A549 (cell line): Measurements from ENCODE around the gene SH3RF3. TPM values are rescaled to one million over a fixed set of nuclear protein-coding genes. Genes with fewer than 3 reads are reported as not detected.

ENCODE experiments used
- ATAC-seq, 2 experiments: fragments of 200-7000 bp in 1 of 2; fragments of >200 bp in 1 of 2; cut with Nextera tagmentation in 1 of 2; cut with Tn5 transposase in 1 of 2; 3 replicates each; pipeline versions ENCODE4 v1.8.0 to v1.9.1; 2018 to 2020; ENCODE audit warnings: mild to moderate bottlenecking in 1 of 2, moderate library complexity in 1 of 2
- CTCF ChIA-PET: fragments of 300-600 bp; sonication (Branson Sonifier 250); formaldehyde crosslinking; extraction: SDS; loops from one replicate; lab custom pipeline; 2021; ENCODE audit warnings: antibody characterized with exemption, inconsistent platforms; lab: Yijun Ruan, JAX
- POLR2A ChIA-PET: fragments of 350-600 bp; formaldehyde crosslinking; extraction: SDS; loops from one replicate; lab custom pipeline; 2021; ENCODE audit warnings: antibody characterized with exemption, inconsistent platforms; lab: Yijun Ruan, JAX
- DNase-seq, 2 experiments: peaks; one replicate each; pipeline versions ENCODE4 v3.0.0 to v3.0.0-alpha.2; 2011 to 2016; ENCODE audit warnings: low read depth in 1 of 2, low spot score in 1 of 2
- FAIRE-seq: peaks from 2 replicates; lab custom pipeline; 2011; peaks lifted over from hg19 to GRCh38; lab: Jason Lieb, UNC
- H3K27ac ChIP-seq, 2 experiments: fragments of >200 bp; sonication (Bioruptor Twin); formaldehyde crosslinking; 3 replicates each; pipeline ENCODE4 v1.5.1; 2016 to 2017
- H3K4me1 ChIP-seq: fragments of >200 bp; sonication (Bioruptor Twin); formaldehyde crosslinking; 3 replicates; pipeline ENCODE4 v1.6.1; 2016
- H3K4me2 ChIP-seq: fragments of >200 bp; sonication (Bioruptor Twin); formaldehyde crosslinking; 3 replicates; pipeline ENCODE4 v1.6.1; 2016
- H3K4me3 ChIP-seq: fragments of >200 bp; sonication (Bioruptor Twin); formaldehyde crosslinking; 3 replicates; pipeline ENCODE4 v1.5.1; 2016
- H3K9me3 ChIP-seq: fragments of >200 bp; sonication (Bioruptor Twin); formaldehyde crosslinking; 3 replicates; pipeline ENCODE4 v1.6.1; 2016
- BCL3 ChIP-seq: fragments of >200 bp; sonication (Bioruptor Twin); formaldehyde crosslinking; IDR thresholded peaks from 3 replicates; pipeline ENCODE4 v1.6.1; 2016
- BHLHE40 ChIP-seq: IDR thresholded peaks from 2 replicates; pipeline ENCODE4 v1.6.1; 2012; ENCODE audit warnings: low read depth, low read length, inconsistent platforms
- CEBPB ChIP-seq, 2 experiments: fragments of >200 bp in 1 of 2; sonication (Bioruptor Twin) in 1 of 2; formaldehyde crosslinking in 1 of 2; IDR thresholded peaks; 2 replicates each; pipeline ENCODE4 v1.6.1; 2012 to 2016
- CHD4 ChIP-seq: fragments of 200-600 bp; sonication (generic); IDR thresholded peaks from 2 replicates; pipeline ENCODE4 v1.6.1; 2016; ENCODE audit warnings: antibody characterized with exemption, mild to moderate bottlenecking, borderline replicate concordance
- EHF ChIP-seq: fragments of 250-450 bp; sonication (Bioruptor Pico); IDR thresholded peaks from 2 replicates; pipeline ENCODE4 v1.5.0; 2020; ENCODE audit warnings: mild to moderate bottlenecking
- EHMT2 ChIP-seq: fragments of 200-600 bp; sonication (generic); IDR thresholded peaks from 2 replicates; pipeline ENCODE4 v1.6.1; 2016; ENCODE audit warnings: antibody characterized with exemption, low read depth, mild to moderate bottlenecking, moderate library complexity
- EP300 ChIP-seq, 2 experiments: fragments of >200 bp; sonication (Bioruptor Twin); formaldehyde crosslinking; IDR thresholded peaks; 2 replicates in 1 of 2; 3 replicates in 1 of 2; pipeline ENCODE4 v1.6.1; 2016 to 2017
- FOSL2 ChIP-seq, 2 experiments: fragments of 450-650 bp in 1 of 2; fragments of >200 bp in 1 of 2; sonication (Bioruptor Twin) in 1 of 2; formaldehyde crosslinking; IDR thresholded peaks; 2 replicates each; pipeline versions ENCODE4 v1.5.0 to v1.6.1; 2016 to 2020; ENCODE audit warnings: mild to moderate bottlenecking in 1 of 2, moderate library complexity in 1 of 2
- GATA3 ChIP-seq: IDR thresholded peaks from 2 replicates; pipeline ENCODE4 v1.6.1; 2012; ENCODE audit warnings: borderline replicate concordance
- HDAC2 ChIP-seq: fragments of 200-600 bp; sonication (generic); IDR thresholded peaks from 2 replicates; pipeline ENCODE4 v1.6.1; 2016
- HMGXB4 ChIP-seq: fragments of 250-450 bp; sonication (Bioruptor Pico); IDR thresholded peaks from 2 replicates; pipeline ENCODE4 v1.5.0; 2021; ENCODE audit warnings: mild to moderate bottlenecking, moderate library complexity, borderline replicate concordance
- HOXA7 ChIP-seq: fragments of 250-450 bp; sonication (Bioruptor Pico); IDR thresholded peaks from 2 replicates; pipeline ENCODE4 v1.5.0; 2020; ENCODE audit warnings: mild to moderate bottlenecking, moderate library complexity
- HOXB13 ChIP-seq: fragments of 250-450 bp; sonication (Bioruptor Pico); IDR thresholded peaks from 2 replicates; pipeline ENCODE4 v1.5.0; 2020; ENCODE audit warnings: low read depth, mild to moderate bottlenecking, moderate library complexity
- HOXB5 ChIP-seq: fragments of 250-450 bp; sonication (Bioruptor Pico); IDR thresholded peaks from 2 replicates; pipeline ENCODE4 v1.5.0; 2020; ENCODE audit warnings: mild to moderate bottlenecking, moderate library complexity
- JUN ChIP-seq, 2 experiments: fragments of >200 bp; sonication (Bioruptor Twin); formaldehyde crosslinking; IDR thresholded peaks; 2 replicates in 1 of 2; 3 replicates in 1 of 2; pipeline ENCODE4 v1.6.1; 2016 to 2017
- KDM1A ChIP-seq: fragments of 200-600 bp; sonication (generic); IDR thresholded peaks from 2 replicates; pipeline ENCODE4 v1.6.1; 2016; ENCODE audit warnings: low read depth, mild to moderate bottlenecking
- MAFK ChIP-seq: fragments of 450-650 bp; IDR thresholded peaks from 2 replicates; pipeline ENCODE4 v1.6.1; 2014; ENCODE audit not compliant: partially characterized antibody
- MAX ChIP-seq: IDR thresholded peaks from 2 replicates; pipeline ENCODE4 v1.6.1; 2012
- NFE2L2 ChIP-seq: fragments of 150-350 bp; conservative IDR thresholded peaks from 2 replicates; pipeline ENCODE4 v1.6.1; 2014; ENCODE audit warnings: low read length
- PHF8 ChIP-seq: fragments of 200-600 bp; sonication (generic); IDR thresholded peaks from 2 replicates; pipeline ENCODE4 v1.6.1; 2016; ENCODE audit warnings: low read depth, mild to moderate bottlenecking, antibody characterized with exemption, moderate library complexity, borderline replicate concordance
- RARB ChIP-seq: fragments of 250-450 bp; sonication (Bioruptor Pico); IDR thresholded peaks from 2 replicates; pipeline ENCODE4 v1.8.0; 2021; ENCODE audit warnings: mild to moderate bottlenecking, moderate library complexity
- RFX5 ChIP-seq: fragments of 450-650 bp; IDR thresholded peaks from 2 replicates; pipeline ENCODE4 v1.7.1; 2014; ENCODE audit warnings: antibody characterized with exemption, mild to moderate bottlenecking, moderate library complexity
- RNF2 ChIP-seq: fragments of 200-600 bp; sonication (generic); IDR thresholded peaks from 2 replicates; pipeline ENCODE4 v1.6.1; 2016; ENCODE audit warnings: low read depth, mild to moderate bottlenecking, antibody characterized with exemption, moderate library complexity, borderline replicate concordance
- SMC3 ChIP-seq: fragments of >200 bp; sonication (Bioruptor Twin); formaldehyde crosslinking; IDR thresholded peaks from 3 replicates; pipeline ENCODE4 v1.6.1; 2018; ENCODE audit warnings: inconsistent platforms
- SREBF2 ChIP-seq: fragments of 450-650 bp; IDR thresholded peaks from 2 replicates; pipeline ENCODE4 v1.6.1; 2014; ENCODE audit warnings: mild to moderate bottlenecking, moderate library complexity
- ZNF302 ChIP-seq: fragments of 250-450 bp; sonication (Bioruptor Pico); IDR thresholded peaks from 2 replicates; pipeline ENCODE4 v1.9.0; 2021; ENCODE audit warnings: inconsistent platforms, mild to moderate bottlenecking, moderate library complexity
- WGBS: methylation state at CpG from one replicate; pipeline ENCODE4 v1.1.6; 2017; ENCODE audit errors: missing lambda C conversion rate; 5-methylcytosine and 5-hydroxymethylcytosine counted together
- polyA plus RNA-seq, 4 experiments: library from polyadenylated mRNA; depleted of rRNA in 3 of 4; stranded (reverse); fragments of >200 nt; fragmentation: RNase III in 1 of 4; extraction: RNeasy Plus Mini Kit Qiagen cat#74134 plus additional on column Dnase treatment in 1 of 4; gene quantifications; 2 replicates in 3 of 4; 3 replicates in 1 of 4; pipeline ENCODE4 v1.2.3, GENCODE V29; 2011 to 2017
- TF ChIP-seq, protein P1 (sequence below): fragments of >200 bp; sonication (Bioruptor Twin); formaldehyde crosslinking; IDR thresholded peaks from 2 replicates; pipeline ENCODE4 v1.6.1; 2016
- TF ChIP-seq, protein P2 (sequence below): IDR thresholded peaks from 2 replicates; pipeline ENCODE4 v1.6.1; 2012
- TF ChIP-seq, protein P3 (sequence below): fragments of 150-350 bp; IDR thresholded peaks from 2 replicates; pipeline ENCODE4 v1.6.1; 2014; ENCODE audit warnings: low read depth, mild to moderate bottlenecking, low read length
- TF ChIP-seq, protein P4 (sequence below): fragments of 450-650 bp; IDR thresholded peaks from 2 replicates; pipeline ENCODE4 v1.6.1; 2014; ENCODE audit warnings: antibody characterized with exemption

The SH3RF3 gene
- polyA plus RNA-seq, 2 of the 4 experiments (the other 2 are of a cell fraction): 0.04 to 0.21 TPM

GRCh38 chr2:109105113-109105512, 23.9 kb upstream of the SH3RF3 start:
- WGBS: 64% methylated on average over 5 of the region's 5 CpGs
- FAIRE-seq (no peak), DNase-seq (no peak), ATAC-seq (no peak)
- H3K9me3 ChIP-seq: no peaks in the 10 kb centered on the region
- H3K4me3 ChIP-seq: no peak overlapping the region
- ChIA-PET CTCF (no interaction called here), POLR2A (no interaction called here)
- H3K4me1 ChIP-seq: no peaks in the 10 kb centered on the region
- no peak overlapping the region for H3K27ac ChIP-seq
- TF ChIP-seq RARB (CRISPR knock-in tag) (no peak), MAFK (no peak), SREBF2 (no peak), SMC3 (no peak), HMGXB4 (CRISPR knock-in tag) (no peak), ZNF302 (CRISPR knock-in tag) (no peak), RNF2 (no peak), RFX5 (no peak), JUN (IDR thresholded peaks at IDR 0.05) (no peak), BHLHE40 (no peak), HOXB5 (CRISPR knock-in tag) (no peak), NFE2L2 (no peak), EP300 (IDR thresholded peaks at IDR 0.05) (no peak), MAX (no peak), HOXA7 (CRISPR knock-in tag) (no peak), GATA3 (no peak), EHF (CRISPR knock-in tag) (no peak)
- TF ChIP-seq, protein P1, sequence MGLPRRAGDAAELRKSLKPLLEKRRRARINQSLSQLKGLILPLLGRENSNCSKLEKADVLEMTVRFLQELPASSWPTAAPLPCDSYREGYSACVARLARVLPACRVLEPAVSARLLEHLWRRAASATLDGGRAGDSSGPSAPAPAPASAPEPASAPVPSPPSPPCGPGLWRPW: no peak
- TF ChIP-seq, protein P2, sequence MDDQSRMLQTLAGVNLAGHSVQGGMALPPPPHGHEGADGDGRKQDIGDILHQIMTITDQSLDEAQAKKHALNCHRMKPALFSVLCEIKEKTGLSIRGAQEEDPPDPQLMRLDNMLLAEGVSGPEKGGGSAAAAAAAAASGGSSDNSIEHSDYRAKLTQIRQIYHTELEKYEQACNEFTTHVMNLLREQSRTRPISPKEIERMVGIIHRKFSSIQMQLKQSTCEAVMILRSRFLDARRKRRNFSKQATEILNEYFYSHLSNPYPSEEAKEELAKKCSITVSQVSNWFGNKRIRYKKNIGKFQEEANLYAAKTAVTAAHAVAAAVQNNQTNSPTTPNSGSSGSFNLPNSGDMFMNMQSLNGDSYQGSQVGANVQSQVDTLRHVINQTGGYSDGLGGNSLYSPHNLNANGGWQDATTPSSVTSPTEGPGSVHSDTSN: no peak
- no peak overlapping the region for H3K4me2 ChIP-seq

DNA sequence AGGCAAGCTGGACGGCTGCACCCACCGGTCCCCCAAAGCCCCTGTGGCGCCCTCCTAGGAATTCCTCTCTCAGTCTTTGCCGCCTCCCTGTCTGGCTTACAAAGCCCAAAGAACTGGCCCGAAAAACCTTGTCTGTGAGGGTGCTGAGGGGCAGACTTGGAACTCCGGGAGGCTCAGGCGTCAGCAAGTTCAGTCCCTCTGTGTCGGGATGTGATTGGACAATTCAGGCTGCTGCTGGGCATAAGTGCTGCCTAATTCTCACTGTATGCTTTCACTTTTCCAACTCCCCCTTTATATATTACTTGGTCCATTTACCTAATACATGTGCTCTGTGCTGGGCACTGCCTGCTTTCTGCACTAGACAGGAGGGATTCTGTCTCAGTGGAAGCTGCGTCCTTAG, 20.3 kb upstream of the SH3RF3 start:
- FAIRE-seq (no peak), DNase-seq (no peak), ATAC-seq (no peak; a peak in 1 of 6 replicates)
- no peaks in the 10 kb centered on the region for H3K9me3 ChIP-seq
- H3K27ac ChIP-seq: no peak overlapping the region
- H3K4me2 ChIP-seq: no peak overlapping the region
- POLR2A ChIA-PET: no interaction called here
- 78% methylated on average over 9 of the region's 9 CpGs for WGBS
- no peaks in the 10 kb centered on the region for H3K4me1 ChIP-seq
- no peak overlapping the region for H3K4me3 ChIP-seq
- CTCF ChIA-PET: interaction anchor here (1.1 kb wide), 1 partner anchor 401 kb away, joined by 6 read pairs; no protein-coding TSS in a partner anchor
- TF ChIP-seq HDAC2: no peak
- TF ChIP-seq EHMT2: no peak
- TF ChIP-seq BCL3: no peak
- TF ChIP-seq PHF8: no peak
- no peak for TF ChIP-seq HOXB13
- TF ChIP-seq, protein P3, sequence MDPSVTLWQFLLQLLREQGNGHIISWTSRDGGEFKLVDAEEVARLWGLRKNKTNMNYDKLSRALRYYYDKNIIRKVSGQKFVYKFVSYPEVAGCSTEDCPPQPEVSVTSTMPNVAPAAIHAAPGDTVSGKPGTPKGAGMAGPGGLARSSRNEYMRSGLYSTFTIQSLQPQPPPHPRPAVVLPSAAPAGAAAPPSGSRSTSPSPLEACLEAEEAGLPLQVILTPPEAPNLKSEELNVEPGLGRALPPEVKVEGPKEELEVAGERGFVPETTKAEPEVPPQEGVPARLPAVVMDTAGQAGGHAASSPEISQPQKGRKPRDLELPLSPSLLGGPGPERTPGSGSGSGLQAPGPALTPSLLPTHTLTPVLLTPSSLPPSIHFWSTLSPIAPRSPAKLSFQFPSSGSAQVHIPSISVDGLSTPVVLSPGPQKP: no peak
- no peak for TF ChIP-seq MAFK
- TF ChIP-seq HMGXB4 (CRISPR knock-in tag): no peak
- no peak for TF ChIP-seq CEBPB (IDR thresholded peaks at IDR 0.05)
- no peak for TF ChIP-seq HOXA7 (CRISPR knock-in tag)
- no peak for TF ChIP-seq GATA3
- TF ChIP-seq CHD4: no peak
- no peak for TF ChIP-seq FOSL2 (IDR thresholded peaks at IDR 0.05)
- TF ChIP-seq FOSL2 (CRISPR knock-in tag; IDR thresholded peaks at IDR 0.05): no peak
- no peak for TF ChIP-seq RARB (CRISPR knock-in tag)
- TF ChIP-seq, protein P4, sequence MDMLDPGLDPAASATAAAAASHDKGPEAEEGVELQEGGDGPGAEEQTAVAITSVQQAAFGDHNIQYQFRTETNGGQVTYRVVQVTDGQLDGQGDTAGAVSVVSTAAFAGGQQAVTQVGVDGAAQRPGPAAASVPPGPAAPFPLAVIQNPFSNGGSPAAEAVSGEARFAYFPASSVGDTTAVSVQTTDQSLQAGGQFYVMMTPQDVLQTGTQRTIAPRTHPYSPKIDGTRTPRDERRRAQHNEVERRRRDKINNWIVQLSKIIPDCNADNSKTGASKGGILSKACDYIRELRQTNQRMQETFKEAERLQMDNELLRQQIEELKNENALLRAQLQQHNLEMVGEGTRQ: no peak
- TF ChIP-seq KDM1A: no peak
